Cerebellar nuclear complex (tissue), 1 donor: ENCODE measurements around the gene NDUFS4.
"Not testable (repeated sequence)": the region's sequence is repeated elsewhere in the genome, so short reads cannot be mapped to it uniquely, and the experiment has no call there.

Experiments used
- DNase-seq, 2 experiments: peaks; one replicate each; lab custom pipeline; 2025; lab: John Stamatoyannopoulos, UW

NDUFS4 gene

DNA sequence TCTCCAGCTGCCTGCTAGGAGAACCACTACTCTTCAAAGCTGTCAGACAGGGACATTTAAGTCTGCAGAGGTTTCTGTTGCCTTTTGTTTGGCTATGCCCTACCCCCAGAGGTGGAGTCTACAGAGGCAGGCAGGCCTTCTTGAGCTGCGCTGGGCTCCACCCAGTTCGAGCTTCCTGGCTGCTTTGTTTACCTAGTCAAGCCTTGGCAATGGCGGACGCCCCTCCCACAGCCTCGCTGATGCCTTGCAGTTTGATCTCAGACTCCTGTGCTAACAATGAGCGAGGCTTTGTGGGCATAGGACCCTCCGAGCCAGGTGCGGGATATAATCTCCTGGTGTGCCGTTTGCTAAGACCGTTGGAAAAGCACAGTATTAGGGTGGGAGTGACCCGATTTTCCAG lies 104.9 kb downstream of the NDUFS4 start:
- DNase-seq, result not testable (repeated sequence)

- DNase-seq, result no peak
These were observed 107.2 kb downstream of the NDUFS4 start for GRCh38 chr5:53667621-53668020.

DNA sequence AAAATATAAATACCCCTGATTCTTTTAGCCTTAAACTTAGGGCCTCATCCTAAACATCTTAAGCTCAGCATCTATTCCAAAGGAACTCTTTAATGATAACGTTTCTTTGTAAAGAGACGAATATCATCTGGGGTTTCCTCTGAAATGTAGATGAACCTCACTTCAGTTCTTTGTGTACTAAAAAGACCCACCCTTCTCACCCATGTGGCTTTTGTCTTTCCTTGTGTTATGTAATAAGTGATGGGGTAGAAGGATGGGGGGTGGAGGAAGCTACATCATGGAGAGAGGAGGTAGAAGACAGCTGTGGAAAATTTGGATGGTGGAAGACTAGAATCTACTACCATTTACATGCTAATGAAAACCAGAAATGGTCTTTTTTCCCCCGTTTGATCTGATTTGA lies 111.0 kb downstream of the NDUFS4 start:
- DNase-seq, result no peak

- DNase-seq, result no peak
These were observed 113.7 kb downstream of the NDUFS4 start for GRCh38 chr5:53674121-53674520.

GRCh38 chr5:53677632-53678031 lies 117.2 kb downstream of the NDUFS4 start:
- no peak for DNase-seq

DNA sequence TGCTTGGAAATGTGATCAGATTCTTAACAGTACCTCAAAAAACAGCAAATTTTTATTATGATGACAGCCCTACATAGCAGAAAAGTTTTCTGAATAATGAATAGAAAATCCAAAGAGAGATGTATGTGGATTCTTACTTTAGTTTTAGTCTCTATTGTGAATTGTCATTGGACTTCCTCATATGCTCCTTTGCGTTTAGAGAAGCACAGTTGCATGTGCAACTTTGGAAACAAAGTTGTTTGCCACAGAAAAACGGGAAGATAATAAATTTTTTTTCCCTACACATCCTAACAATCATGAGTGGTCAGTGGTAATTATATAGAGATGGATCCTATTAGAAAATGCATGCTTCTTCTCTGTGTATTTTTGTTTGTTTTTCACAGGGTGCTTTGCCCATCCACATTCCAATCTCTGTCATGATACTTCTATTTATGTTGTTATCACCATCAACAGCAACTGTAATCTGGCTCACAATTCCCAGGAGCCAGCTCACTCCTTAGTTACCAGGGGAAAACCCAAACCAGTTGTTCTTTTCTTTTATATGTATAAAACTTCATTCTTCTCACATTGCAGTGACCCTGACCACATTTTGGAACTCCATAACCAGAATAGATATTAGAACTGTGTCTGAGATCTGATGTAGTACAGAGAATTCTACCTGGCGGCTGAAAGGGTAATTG lies 118.7 kb downstream of the NDUFS4 start:
- DNase-seq, result no peak

DNA sequence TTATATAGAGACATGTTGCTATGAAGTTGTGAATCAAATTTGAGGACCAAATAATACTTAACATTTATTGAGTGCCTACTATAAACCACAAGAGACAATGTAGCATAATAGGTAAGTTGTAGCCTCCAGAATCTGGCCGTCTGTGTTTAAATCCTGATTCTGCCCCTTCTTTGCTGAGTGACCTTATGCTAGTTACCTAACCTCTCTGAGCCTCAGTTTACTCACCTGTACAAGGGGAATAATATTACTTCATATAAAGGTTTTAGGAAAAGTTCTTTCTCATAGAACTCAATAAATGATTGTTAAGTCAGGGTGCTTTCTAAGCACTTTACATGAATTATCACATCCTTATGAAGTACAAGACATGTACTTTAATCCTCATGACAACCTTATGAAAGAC lies 120.6 kb downstream of the NDUFS4 start:
- no peak for DNase-seq

GRCh38 chr5:53691014-53691413 lies 130.6 kb downstream of the NDUFS4 start:
- no peak for DNase-seq

DNA sequence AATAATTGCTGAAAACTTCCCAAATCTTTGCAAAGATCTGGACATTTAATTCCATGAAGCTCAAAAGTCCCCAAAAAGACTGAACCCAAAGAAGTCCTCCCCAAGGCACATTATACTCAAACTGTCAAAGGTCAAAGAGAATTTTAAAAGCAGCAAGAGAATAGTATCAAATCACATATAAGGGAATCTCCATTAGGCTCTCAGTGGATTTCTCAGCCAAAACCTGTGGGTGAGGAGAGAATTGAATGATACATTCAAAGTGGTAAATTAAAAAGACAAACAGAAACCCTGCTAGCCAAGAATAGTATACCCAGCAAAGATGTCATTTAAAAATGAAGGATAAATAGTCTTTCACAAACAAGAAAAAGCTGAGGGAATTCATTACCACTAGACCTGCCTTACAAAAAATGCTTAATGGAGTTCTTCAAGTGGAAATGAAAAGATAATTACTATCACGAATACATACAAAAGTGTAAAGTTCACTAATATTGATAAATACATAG lies 134.1 kb downstream of the NDUFS4 start:
- DNase-seq, result no peak

- not testable (repeated sequence) for DNase-seq
These were observed 150.0 kb downstream of the NDUFS4 start for GRCh38 chr5:53710405-53710804.

GRCh38 chr5:53712327-53712726 lies 151.9 kb downstream of the NDUFS4 start:
- no peak for DNase-seq

DNA sequence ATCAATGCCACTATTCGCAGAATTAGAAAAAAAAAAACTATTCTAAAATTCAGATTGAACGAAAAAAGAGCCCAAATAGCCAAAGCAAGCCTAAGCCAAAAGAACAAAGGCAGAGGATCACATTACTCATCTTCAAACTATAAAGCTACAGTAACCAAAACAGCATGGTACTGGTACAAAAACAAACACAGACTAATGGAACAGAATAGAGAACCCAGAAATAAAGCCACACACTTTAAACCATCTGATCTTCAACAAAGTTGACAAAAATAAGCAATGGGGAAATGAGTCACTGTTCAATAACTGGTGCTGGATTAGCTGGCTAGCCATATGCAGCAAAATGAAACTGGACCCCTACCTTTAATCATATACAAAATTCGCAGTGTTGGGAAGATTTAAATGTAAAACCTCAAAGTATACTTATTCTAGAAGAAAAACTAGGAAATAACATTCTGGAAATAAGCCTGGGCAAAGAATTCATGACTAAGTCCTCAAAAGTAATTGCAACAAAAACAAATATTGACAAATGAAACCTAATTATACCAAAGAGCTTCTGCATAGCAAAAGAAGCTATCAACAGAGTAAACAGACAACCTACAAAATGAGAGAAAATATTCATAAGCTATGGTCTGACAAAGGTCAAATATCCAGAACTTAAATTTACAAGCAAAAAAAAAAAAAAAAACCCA lies 153.7 kb downstream of the NDUFS4 start:
- DNase-seq, result no peak

- no peak for DNase-seq
These were observed 154.2 kb downstream of the NDUFS4 start for GRCh38 chr5:53714667-53715010.

DNA sequence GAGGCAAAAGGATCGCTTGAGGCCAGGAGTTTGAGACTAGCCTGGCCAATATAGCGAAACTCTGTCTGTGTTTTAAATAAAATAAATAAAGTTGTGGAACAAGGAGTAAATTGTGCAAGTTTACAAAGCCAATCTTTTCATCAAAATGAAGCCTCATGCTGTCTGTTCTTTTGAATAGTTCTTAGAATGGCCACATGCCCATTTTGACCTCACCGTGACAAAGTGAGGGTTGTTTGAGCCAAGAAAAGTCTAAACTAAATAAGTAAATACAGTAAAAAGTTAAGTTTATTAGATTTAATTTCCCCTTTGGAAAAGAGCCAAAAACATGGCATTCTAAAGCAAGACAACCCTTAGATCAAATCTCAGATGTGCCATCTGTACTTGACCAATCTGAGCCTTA lies 165.7 kb downstream of the NDUFS4 start:
- DNase-seq, result no peak

GRCh38 chr5:53730943-53731342 lies 170.5 kb downstream of the NDUFS4 start:
- no peak for DNase-seq
